K562 (cell line): ENCODE results near the gene PPM1L. TPM values are rescaled to one million over a fixed set of nuclear protein-coding genes. Genes with fewer than 3 reads are reported as not detected.
"Not testable (repeated sequence)": the region's sequence is repeated elsewhere in the genome, so short reads cannot be mapped to it uniquely, and the experiment has no call there.

ENCODE experiments used
- ATAC-seq: fragments of 200-7000 bp; cut with Tn5 transposase; 3 replicates; pipeline ENCODE4 v1.9.1; 2020; ENCODE audit warnings: moderate library complexity
- BruUV-seq: library from RNA; stranded (reverse); fragments of 400-500 nt; replicated peaks from 2 replicates; lab custom pipeline; 2021; lab: Mats Ljungman, UMichigan
- CTCF ChIA-PET: fragments of 300-600 bp; formaldehyde crosslinking; extraction: SDS; loops from one replicate; lab custom pipeline; 2021; ENCODE audit warnings: low intra/inter-chr PET ratio; lab: Yijun Ruan, JAX
- POLR2A ChIA-PET: fragments of 300-600, 350-650 bp; sonication (Branson Sonifier 250); formaldehyde crosslinking; extraction: SDS; loops from one replicate; lab custom pipeline; 2021; ENCODE audit warnings: antibody characterized with exemption, inconsistent platforms; lab: Yijun Ruan, JAX
- DNase-seq, 4 experiments: peaks; one replicate each; pipeline versions ENCODE4 v3.0.0 to v3.0.0-alpha.2; 2011 to 2018; ENCODE audit warnings: low spot score in 3 of 4, mixed read lengths in 3 of 4; ENCODE audit errors: extremely low read depth in 1 of 4
- FAIRE-seq: peaks from 2 replicates; lab custom pipeline; 2011; peaks lifted over from hg19 to GRCh38; lab: Jason Lieb, UNC
- H2AFZ ChIP-seq: 2 replicates; pipeline ENCODE4 v1.6.0; 2011; ENCODE audit warnings: low read depth, low read length, control low read depth, inconsistent platforms
- H3K27ac ChIP-seq: fragments of 200-600 bp; 3 replicates; pipeline ENCODE4 v1.8.0; 2011; ENCODE audit warnings: low read depth, mild to moderate bottlenecking, control low read depth, inconsistent platforms, low read length, moderate library complexity, mixed read lengths; ENCODE audit errors: extremely low read depth
- H3K27me3 ChIP-seq, 2 experiments: fragments of 300-600 bp in 1 of 2; 2 replicates in 1 of 2; 3 replicates in 1 of 2; pipeline versions ENCODE4 v1.6.0 to v1.8.0; 2011; ENCODE audit warnings: inconsistent platforms in 2 of 2, low read length in 2 of 2, mild to moderate bottlenecking in 1 of 2, mixed read lengths in 1 of 2, moderate library complexity in 1 of 2; ENCODE audit not compliant: control insufficient read depth in 2 of 2, insufficient read depth in 2 of 2
- H3K36me3 ChIP-seq: fragments of 300-600 bp; 3 replicates; pipeline ENCODE4 v1.8.0; 2011; ENCODE audit warnings: mild to moderate bottlenecking, low read length, inconsistent platforms; ENCODE audit not compliant: control insufficient read depth, insufficient read depth
- H3K4me1 ChIP-seq, 2 experiments: fragments of 200-600 bp in 1 of 2; replicated peaks in 1 of 2; 2 replicates in 1 of 2; 3 replicates in 1 of 2; pipeline versions ENCODE4 v1.5.1 to v1.8.0; 2011; ENCODE audit warnings: inconsistent platforms in 2 of 2, low read length in 2 of 2, mild to moderate bottlenecking in 1 of 2, mixed read lengths in 1 of 2, moderate library complexity in 1 of 2; ENCODE audit not compliant: control insufficient read depth in 2 of 2, insufficient read depth in 2 of 2
- H3K4me2 ChIP-seq: 2 replicates; pipeline ENCODE4 v1.6.1; 2011; ENCODE audit warnings: low read length, control low read depth, inconsistent platforms, mixed read lengths; ENCODE audit not compliant: insufficient read depth
- H3K4me3 ChIP-seq: fragments of 200-600 bp; sonication (generic), shearing (Covaris generic); 2 replicates; pipeline ENCODE4 v1.5.1; 2016; ENCODE audit warnings: control low read depth, inconsistent platforms
- H3K79me2 ChIP-seq: fragments of 200-600 bp; 3 replicates; pipeline ENCODE4 v1.8.0; 2011; ENCODE audit warnings: low read length, inconsistent platforms; ENCODE audit not compliant: control insufficient read depth, insufficient read depth
- H3K9ac ChIP-seq, 2 experiments: 2 replicates each; pipeline versions ENCODE4 v1.6.0 to v1.6.1; 2011; ENCODE audit warnings: low read depth in 2 of 2, low read length in 2 of 2, control low read depth in 1 of 2, inconsistent platforms in 1 of 2, mild to moderate bottlenecking in 1 of 2, mixed read lengths in 1 of 2; ENCODE audit not compliant: insufficient read depth in 1 of 2
- H3K9me1 ChIP-seq: one replicate; pipeline ENCODE4 v1.6.0; 2011; ENCODE audit warnings: inconsistent platforms, mild to moderate bottlenecking, low read length, moderate library complexity; ENCODE audit not compliant: control insufficient read depth, insufficient read depth
- H3K9me3 ChIP-seq: replicated peaks from 2 replicates; pipeline ENCODE4 v1.5.1; 2011; ENCODE audit warnings: low read depth, low read length, inconsistent platforms; ENCODE audit not compliant: control insufficient read depth, insufficient read depth
- H4K20me1 ChIP-seq: replicated peaks from 2 replicates; pipeline ENCODE4 v1.6.1; 2011; ENCODE audit warnings: low read length, inconsistent platforms, mixed read lengths; ENCODE audit not compliant: control insufficient read depth, insufficient read depth
- CSDE1 ChIP-seq, 2 experiments: fragments of 450-650 bp; IDR thresholded peaks; 2 replicates each; pipeline ENCODE4 v1.6.1; 2016; ENCODE audit warnings: mild to moderate bottlenecking in 1 of 2
- ELF4 ChIP-seq: fragments of 450-650 bp; formaldehyde crosslinking; IDR thresholded peaks from 2 replicates; pipeline ENCODE4 v1.4.0; 2022; ENCODE audit warnings: missing genetic modification characterization
- FIP1L1 ChIP-seq: fragments of 200-400 bp; formaldehyde crosslinking; IDR thresholded peaks from 2 replicates; pipeline ENCODE4 v1.6.1; 2018; ENCODE audit warnings: mild to moderate bottlenecking, low read depth, low read length; ENCODE audit not compliant: poor library complexity, severe bottlenecking
- TAF9B ChIP-seq: fragments of 450-650 bp; IDR thresholded peaks from 2 replicates; pipeline ENCODE4 v1.6.1; 2018; ENCODE audit warnings: mild to moderate bottlenecking; ENCODE audit not compliant: partially characterized antibody
- ZFP36 ChIP-seq: fragments of 150-350 bp; IDR thresholded peaks from 2 replicates; pipeline ENCODE4 v1.6.1; 2018; ENCODE audit warnings: low read length, low read depth; ENCODE audit not compliant: partially characterized antibody
- ZFX ChIP-seq: sonication (generic); formaldehyde crosslinking; IDR thresholded peaks from 2 replicates; pipeline ENCODE4 v1.8.0; 2022; ENCODE audit warnings: mild to moderate bottlenecking, missing genetic modification reagents, moderate library complexity
- ZNF76 ChIP-seq: fragments of 250-450 bp; sonication (Bioruptor Pico); IDR thresholded peaks from 2 replicates; pipeline ENCODE4 v1.4.0; 2020; ENCODE audit warnings: mild to moderate bottlenecking, moderate library complexity, borderline replicate concordance
- ZSCAN29 ChIP-seq: fragments of 450-650 bp; IDR thresholded peaks from 2 replicates; pipeline ENCODE4 v1.6.1; 2017
- WGBS: fragments of 100-300 bp; shearing (Covaris generic); methylation state at CpG from one replicate; pipeline ENCODE4 v1.1.6; 2016; ENCODE audit warnings: low coverage, mixed read lengths; ENCODE audit not compliant: insufficient coverage; ENCODE audit errors: missing lambda C conversion rate; 5-methylcytosine and 5-hydroxymethylcytosine counted together
- in situ Hi-C: fragments of 300-500 bp; cut with MboI; formaldehyde crosslinking; loops from 4 replicates; pipeline ENCODE4 v1.15.0; 2018; ENCODE audit warnings: inconsistent platforms, mixed read lengths
- intact Hi-C: fragments of 100-400 bp; cut with micrococcal nuclease; formaldehyde crosslinking; loops from 2 replicates; pipeline ENCODE4 v1.14.2; 2022
- polyA plus RNA-seq, 8 experiments: library from polyadenylated mRNA; depleted of rRNA in 4 of 8; stranded (reverse) in 5 of 8; unstranded in 3 of 8; fragments of >200 nt; fragmentation: Nextera tagmentation in 2 of 8; fragmentation: Illumina TruSeq in 1 of 8; extraction: Ambion mirVana in 2 of 8; extraction: Trizol in 1 of 8; gene quantifications; 2 replicates each; pipeline versions ENCODE4 v1.2.1 to v1.2.3, GENCODE V29; 2011 to 2014; ENCODE audit warnings: inconsistent platforms in 1 of 8, missing spikeins in 1 of 8
- total RNA-seq, 7 experiments: library from RNA; depleted of rRNA in 6 of 7; stranded (reverse); fragments of >200 nt in 6 of 7; fragmentation: Illumina TruSeq in 2 of 7; extraction: Trizol in 2 of 7; gene quantifications; 2 replicates each; pipeline versions ENCODE4 v1.2.1 to v1.2.3, GENCODE V29; 2011 to 2021; ENCODE audit warnings: low replicate concordance in 1 of 7

PPM1L gene
- total and polyA plus RNA-seq, 9 of the 15 experiments (the other 6 are each of a cell fraction or from before 2014, with no cell fraction given), result 0.01 to 0.41 (median 0.14) TPM

- no peaks in the 10 kb centered on the region for H3K9me1 ChIP-seq
- no peaks in the 10 kb centered on the region for H3K9me3 ChIP-seq
- no peak for ATAC-seq
- no TSS peak for BruUV-seq
- H3K4me3 ChIP-seq, result no peak overlapping the region
- no peak for DNase-seq
- no peaks in the 10 kb centered on the region for H3K4me1 ChIP-seq
- H3K79me2 ChIP-seq, result no peaks in the 10 kb centered on the region
- H3K36me3 ChIP-seq, result no peaks in the 10 kb centered on the region
- FAIRE-seq, result no peak
- CTCF ChIA-PET, result interaction anchor here (0.7 kb wide), 1 partner anchor 87 kb away, joined by 3 read pairs; no protein-coding TSS in a partner anchor
- H3K27ac ChIP-seq, result no peak overlapping the region
- H3K9ac ChIP-seq, result no peak overlapping the region
- no peak for TF ChIP-seq CSDE1 (IDR thresholded peaks at IDR 0.05)
- TF ChIP-seq ZFX (CRISPR knock-in tag), result no peak
- TF ChIP-seq TAF9B, result no peak
- TF ChIP-seq ELF4 (CRISPR knock-in tag), result no peak
- TF ChIP-seq FIP1L1, result no peak
- no peak for TF ChIP-seq ZFP36
- no peak for TF ChIP-seq ZNF76 (CRISPR knock-in tag)
- no peak for TF ChIP-seq ZSCAN29
- TF ChIP-seq, all 486 proteins: peak for 0
- Histone ChIP-seq H4K20me1 (no peaks in the 10 kb centered on the region), H2AFZ (no peak overlapping the region), H3K4me2 (no peak overlapping the region), H3K27me3 (no peaks in the 10 kb centered on the region)
- WGBS, result 0% methylated on average over 1 of the region's 1 CpG
- POLR2A ChIA-PET, result no interaction called here
- intact Hi-C loops (no loop called here), in situ Hi-C loops (no loop called here)
These were observed 275.1 kb downstream of the PPM1L start for GRCh38 chr3:161031134-161031533.

- POLR2A ChIA-PET, ATAC-seq, FAIRE-seq: not testable (repeated sequence)
These were observed 279.0 kb downstream of the PPM1L start for GRCh38 chr3:161034913-161035550.

More at GRCh38 chr3:161034913-161035550, 279.0 kb downstream of the PPM1L start:
- H3K9ac ChIP-seq, H4K20me1 ChIP-seq, H3K4me1 ChIP-seq, H3K79me2 ChIP-seq, BruUV-seq, CTCF ChIA-PET, in situ Hi-C loops, H3K36me3 ChIP-seq, DNase-seq, H3K9me3 ChIP-seq, H2AFZ ChIP-seq, H3K4me2 ChIP-seq, H3K27me3 ChIP-seq, H3K4me3 ChIP-seq, H3K9me1 ChIP-seq, intact Hi-C loops, H3K27ac ChIP-seq: not testable (repeated sequence)
- WGBS, result 3% methylated on average over 5 of the region's 5 CpGs
